HG02938 (cell line): ENCODE results near the gene USP53.
A peak's percentile ranks its signal among the peaks of the same experiment; 100 is the strongest.
"Not testable (repeated sequence)": the region's sequence is repeated elsewhere in the genome, so short reads cannot be mapped to it uniquely, and the experiment has no call there.

Experiments
- ATAC-seq: cut with Tn5 transposase; IDR thresholded peaks from one replicate; pipeline ENCODE4 v1.9.1; 2021; ENCODE audit warnings: mild to moderate bottlenecking, moderate library complexity; ENCODE audit not compliant: unreplicated experiment

Gene USP53

DNA sequence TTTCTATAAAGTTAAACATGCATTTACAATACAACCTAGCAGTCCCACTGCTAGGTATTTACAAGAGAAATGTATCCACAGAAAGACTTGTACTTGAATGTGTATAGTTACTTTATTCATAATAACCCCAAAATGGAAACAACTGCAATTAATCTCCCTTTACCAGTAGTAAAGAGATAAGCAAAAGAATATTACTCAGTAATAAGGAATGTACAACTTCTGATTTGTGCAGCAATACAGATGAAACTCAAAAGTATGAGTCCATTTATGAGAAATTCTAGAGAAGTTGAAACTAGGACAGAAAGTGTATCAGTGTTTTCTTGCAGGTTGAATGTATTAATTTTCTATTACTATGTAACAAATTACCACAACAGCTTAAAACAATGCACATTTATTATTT, 15.2 kb downstream of the USP53 start:
- no peak for ATAC-seq

DNA sequence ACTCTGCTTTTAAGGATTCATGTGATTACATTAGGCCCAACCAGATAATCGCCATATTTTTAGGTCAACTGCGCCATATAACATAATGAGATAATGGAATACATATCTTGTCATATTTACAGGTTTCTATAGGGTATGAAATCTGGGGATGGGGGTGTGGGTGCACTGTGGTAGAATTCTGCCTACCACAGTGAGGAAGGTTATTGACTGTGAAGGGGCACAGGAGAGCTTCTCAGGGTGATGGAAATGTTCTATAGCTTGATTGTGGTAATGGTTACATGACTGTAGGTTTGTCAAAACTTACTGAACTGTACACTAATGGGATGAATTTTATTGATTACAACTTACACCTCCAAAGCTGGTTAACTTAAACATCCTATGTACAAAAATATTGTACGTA, 15.9 kb downstream of the USP53 start:
- no peak for ATAC-seq

DNA sequence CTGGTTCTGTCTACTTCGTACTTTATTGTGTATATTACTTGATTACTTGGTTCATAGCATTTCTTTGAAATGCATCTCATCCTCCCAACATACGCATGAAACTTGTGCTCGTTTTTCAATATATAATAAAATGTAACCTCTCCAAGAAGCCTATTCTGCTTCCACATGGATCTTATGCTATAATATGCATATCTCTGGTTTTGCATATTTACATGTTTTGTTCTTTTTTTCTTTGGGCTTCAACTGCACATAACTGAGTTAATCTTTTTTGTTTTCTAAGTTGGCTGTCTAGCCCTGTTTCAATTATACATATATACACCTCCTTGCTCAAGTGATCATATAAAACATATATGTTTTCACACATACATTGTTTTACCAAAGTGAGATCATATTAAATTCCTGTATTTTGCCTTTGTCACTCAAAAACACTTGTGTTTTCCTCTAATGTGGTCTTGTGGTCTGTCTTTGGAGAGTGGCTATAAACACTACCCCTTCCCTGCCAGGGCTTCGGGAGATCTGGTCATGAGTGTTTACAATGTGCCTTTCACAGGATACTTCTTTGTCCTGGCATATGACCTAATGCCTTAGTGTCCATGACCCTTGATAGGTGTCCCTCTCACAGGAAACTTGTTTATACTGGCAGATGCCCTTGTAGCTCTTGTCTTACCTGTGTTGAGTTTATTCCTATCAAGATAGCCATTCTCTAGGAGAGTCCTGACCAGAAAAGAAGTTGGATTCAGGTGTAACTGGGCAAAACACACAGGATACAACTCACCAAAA, 17.6 kb downstream of the USP53 start:
- no peak for ATAC-seq

DNA sequence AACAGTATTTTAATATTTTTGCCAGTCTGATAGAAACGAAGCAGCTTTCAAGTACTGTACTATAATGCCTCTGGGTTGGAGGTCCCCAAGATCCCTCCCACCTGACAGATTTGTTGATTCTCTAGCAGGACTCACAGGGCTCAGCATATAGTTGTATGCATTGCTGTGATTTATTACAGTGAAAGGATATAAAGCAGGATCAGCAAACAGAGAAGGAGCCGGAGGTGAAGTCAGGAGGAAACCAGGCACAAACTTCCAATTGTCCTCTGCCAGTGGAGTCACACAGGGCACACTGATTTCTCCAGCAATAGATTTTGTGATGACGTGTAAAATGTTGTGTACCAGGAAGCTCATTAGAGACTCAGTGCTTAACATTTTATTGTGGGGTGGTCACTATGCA, 19.0 kb downstream of the USP53 start:
- no peak for ATAC-seq

DNA sequence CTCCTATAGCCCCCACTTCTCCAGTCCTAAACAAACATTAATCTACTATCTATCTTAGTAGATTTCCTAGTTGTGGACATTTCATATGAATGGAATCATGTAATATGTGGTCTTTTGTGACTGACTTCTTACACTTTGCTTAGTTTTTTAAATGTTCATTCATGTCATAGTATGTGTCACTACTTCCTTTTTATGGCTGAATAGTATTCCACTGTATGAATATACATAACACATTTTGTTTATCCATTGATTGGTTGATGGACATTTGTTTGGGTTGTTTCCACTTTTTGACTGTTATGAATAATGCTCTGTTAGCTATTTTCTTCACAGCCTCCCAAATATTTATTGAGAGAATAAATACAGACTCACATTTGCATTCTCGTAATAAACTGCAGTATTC, 19.8 kb downstream of the USP53 start:
- ATAC-seq = no peak

DNA sequence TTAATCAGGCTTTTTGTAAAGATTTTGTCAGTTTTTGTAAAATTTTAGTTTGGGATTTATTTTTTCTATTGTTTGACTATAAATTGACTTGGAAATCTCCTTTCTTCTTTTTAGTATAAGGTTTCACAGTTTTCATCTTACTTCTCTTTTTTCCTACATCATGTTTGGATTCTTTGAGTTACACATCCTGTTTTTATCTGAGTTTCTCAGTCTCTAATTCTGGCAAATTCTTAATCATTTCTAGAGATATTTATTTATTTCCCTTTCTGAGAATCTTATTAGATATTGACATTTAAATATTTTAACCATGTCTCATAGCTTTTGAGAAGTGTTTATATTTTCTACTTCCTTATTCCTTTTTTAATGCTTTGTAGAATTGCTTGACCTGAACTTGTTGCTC, 20.7 kb downstream of the USP53 start:
- ATAC-seq = no peak

DNA sequence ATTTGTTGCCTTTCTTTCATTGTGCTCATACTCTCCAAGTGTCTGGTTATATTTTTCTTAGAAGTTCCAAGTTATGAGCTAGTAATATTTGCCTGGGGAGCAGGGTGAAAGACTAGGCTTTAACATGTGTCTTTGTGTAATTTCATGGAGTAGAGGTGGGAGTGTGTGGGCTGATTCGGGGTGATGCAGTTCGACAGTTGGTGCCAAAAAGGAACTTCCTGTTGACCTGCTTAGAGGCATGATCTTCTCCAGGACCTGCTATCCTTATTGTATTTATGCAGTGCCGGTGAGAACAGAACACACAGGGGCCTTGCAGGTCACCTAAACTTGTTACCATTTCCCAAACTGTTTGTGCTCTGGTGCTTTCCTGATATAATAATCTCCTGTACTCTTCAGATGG, 21.2 kb downstream of the USP53 start:
- ATAC-seq = no peak

DNA sequence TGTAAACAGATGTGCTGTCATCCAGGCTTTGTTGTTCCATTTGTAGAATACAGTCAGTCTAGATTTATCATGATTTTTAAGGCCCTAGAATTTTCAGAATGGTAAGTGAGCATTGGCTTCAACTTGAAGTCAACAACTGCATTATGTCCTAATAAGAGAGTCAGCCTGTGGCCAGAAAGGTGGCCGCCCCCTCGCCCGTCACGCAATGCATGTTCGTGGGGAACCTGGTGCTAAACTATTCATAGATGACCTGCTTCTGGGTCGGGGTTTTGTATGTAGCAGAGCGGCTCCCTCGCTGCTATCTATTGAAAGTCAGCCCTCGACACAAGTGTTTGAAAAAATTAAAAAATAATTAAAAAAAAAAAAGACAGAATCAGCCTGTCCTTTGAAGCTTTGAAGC, 24.7 kb downstream of the USP53 start:
- ATAC-seq = no peak

DNA sequence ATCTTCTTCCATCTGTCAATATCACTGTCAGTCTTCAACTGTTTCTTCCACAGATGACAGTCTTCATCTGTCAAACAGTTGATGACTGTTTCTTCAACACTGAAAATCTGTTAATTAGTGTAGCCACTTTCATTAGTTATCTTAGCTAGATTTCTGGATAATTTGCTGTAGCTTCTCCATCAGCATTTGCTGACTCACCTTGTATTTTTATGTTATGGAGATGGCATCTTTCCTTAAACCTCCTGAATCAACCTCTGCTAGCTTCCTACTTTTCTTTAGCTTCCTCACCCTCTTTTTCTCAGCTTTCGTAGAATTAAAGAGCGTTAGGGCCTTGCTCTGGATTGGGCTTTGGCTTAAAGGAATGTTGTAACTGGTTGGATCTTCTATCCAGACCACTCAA, 25.1 kb downstream of the USP53 start:
- ATAC-seq = no peak

DNA sequence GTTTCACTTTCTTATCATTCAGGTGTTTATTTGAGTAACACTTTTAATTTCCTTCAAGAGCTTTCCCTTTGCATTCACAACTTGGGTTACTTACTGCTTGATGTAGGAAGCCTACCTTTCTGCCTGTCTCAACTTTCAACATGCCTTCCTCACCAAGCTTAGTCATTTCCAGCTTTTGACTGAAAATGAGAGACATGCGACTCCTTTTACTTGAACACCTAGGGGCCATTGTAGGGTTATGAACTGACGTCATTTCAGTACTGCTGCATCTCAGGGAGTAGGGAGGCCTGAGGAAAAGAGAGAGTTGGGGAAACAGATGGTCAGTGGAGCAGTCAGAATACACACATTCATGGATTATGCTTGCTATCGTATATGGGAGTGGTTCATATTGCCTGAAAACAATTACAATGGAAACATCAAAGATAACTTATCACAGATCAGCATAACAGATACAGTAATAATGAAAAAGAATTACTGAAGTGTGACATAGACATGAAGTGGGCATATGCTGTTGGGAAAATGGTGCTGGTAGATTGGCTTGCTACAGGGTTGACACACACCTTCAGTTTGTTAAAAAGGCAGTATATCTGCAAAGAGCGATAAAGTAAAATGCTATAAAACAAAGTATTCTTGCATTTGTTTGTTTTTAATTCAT, 25.7 kb downstream of the USP53 start:
- peak; percentile 99 for ATAC-seq

DNA sequence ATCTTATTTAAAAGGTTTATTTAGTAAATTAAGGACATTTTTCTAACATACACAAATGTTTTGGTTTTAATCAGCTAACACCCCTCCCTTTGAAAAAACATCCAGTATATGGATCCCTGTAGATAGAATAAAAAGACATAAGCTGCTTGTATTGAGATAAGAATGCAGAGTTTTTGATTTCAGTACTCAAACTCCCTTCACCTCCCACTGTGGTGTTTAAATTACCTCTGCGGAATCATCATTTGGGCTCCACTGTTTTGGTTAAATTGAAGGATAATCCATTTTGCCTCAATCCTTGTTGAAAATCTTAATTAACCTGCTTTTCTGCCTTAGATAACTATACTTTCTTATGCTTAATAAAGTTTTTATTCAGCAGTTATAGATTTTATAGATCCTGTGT, 27.6 kb downstream of the USP53 start:
- no peak for ATAC-seq

DNA sequence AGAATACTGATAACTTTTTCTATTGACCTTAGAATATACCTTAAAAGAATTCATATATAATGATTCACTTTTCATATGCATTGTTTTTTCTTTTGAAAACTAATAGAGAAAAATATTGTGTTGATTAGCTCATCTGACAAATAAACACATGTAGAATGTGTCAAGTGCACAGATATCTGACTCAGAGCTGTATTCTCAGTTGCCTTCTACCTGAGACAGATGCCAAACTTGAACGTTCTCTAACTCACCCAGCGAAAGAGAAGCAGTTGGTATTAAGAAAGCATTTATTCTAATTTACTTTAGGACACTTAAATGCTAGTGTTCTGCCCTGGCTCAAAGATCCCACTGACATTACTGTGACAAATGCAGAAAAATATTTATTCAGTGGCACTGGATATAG, 28.1 kb downstream of the USP53 start:
- ATAC-seq = no peak

DNA sequence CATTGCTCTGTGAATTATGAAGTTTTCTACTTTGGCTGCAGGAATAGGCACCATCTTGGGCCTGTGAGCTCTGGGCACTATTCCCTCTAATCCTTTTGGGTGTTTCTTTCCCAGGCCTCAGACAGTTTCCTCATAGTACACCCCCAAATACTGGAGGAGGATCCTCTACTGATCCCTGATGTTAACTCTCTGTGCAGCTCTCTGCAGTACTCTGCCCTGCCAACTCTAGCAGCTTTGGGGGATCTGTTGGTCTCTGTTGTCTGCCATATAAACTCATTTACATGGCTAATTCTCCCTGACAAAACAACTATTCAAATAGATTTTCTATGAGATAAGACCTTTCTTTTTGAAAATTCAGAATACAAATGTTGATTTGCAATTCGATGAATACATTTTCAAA, 29.9 kb downstream of the USP53 start:
- ATAC-seq = no peak

DNA sequence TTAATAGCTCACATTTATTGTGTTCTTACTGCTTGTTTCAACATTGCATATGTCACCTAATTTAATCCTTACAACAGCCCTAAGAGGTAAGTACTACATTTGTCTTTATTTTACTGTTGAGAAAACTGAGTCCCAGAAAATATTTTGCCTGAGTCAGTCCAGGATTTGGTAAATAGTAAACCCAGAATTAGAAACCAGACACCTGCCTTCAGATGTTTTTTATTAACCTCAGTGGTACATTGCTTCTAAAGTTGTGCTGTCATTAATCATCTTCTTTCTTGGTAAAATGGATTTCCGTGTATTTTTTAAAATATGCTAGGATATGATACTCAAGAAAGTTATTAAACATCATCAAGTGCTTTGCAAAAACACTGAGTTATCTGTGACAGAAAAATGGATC, 31.4 kb downstream of the USP53 start:
- ATAC-seq = no peak

DNA sequence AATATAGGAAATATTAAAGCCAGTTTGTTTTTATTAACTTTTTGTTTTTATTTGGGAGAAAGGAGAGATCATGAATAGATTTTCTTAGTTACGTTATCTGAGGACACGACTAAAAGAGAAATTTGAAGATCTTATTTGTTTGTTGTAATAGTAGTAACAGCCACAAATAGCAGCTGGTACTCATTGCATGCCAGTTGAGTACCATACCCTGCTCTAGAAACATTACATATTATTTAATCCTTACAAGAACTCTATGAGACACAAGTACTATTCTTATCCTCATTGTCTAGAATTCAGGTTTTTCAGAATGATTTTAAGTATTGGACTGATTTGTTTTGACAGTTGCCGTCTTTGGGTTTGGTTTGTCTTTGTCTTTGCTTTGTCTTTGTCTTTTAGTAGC, 31.8 kb downstream of the USP53 start:
- ATAC-seq = no peak

DNA sequence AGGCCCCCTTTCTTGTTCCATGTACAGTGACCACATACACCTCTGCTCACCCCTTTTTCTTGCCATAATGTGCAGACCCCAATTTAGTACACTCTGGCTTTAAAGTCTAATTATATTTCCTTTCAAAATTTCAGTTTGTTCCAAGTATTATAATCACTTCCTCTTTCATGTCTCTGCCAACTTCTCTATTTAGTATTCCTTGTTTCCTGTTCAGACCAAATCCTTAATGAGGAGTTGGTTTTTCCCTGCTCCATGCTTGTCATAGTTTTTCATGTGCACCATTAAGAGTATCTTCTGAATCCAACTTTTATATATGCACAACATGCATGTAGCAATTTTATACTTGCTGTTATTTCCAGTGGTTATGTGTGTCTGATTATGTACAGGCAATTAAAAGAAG, 32.3 kb downstream of the USP53 start:
- ATAC-seq = no peak

DNA sequence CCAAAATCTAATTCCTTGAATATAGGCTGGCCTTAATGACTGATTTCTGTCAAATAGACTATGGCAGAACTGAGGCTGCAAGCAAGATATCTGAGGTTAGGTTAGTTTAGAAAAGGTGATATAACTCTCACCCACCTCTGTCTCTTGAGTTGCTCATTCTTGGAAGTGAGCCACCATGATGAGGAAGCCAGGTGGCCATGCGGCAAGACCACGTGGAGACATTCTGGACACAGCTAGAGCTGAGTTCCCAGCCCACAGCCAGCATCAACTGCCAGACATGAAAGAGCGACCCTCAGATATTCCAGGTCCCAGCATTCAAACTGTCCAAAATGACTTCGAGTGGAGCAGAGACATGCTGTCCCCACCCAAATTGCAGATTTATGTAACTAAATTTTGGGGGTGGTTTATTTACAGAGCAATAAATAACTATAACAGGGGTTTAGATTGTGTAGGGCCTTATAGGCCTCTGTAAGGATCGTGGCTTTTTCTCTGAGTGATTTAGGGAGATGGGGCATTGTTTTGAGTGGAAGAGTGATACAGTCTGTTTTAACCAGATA, 33.7 kb downstream of the USP53 start:
- no peak for ATAC-seq

DNA sequence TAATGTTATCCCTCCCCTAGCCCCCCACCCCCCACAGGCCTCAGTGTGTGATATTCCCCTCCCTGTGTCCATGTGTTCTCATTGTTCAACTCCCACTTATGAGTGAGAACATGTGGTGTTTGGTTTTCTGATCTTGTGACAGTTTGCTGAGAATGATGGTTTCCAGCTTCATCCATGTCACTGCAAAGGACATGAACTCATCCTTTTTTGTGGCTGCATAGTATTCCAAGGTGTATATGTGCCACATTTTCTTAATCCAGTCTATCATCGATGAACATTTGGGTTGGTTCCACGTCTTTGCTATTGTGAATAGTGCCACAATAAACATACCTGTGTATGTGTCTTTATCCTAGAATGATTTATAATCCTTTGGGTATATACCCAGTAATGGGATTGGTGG, 38.5 kb downstream of the USP53 start:
- not testable (repeated sequence) for ATAC-seq

DNA sequence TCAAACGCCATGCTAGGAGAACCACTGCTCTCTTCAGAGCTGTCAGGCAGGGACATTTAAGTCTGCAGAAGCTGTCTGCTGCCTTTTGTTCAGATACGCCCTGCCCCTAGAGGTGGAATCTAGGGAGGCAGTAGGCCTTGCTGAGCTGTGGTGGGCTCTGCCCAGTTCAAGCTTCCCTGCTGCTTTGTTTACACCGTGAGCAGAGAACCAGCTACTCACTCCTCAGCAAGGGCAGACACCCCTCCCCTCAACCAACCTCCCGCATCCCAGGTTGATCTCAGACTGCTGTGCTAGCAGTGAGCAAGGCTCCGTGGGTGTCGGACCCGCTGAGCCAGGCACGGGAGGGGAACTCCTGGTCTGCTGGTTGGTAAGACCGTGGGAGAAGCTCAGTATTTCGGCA, 42.7 kb downstream of the USP53 start:
- ATAC-seq = not testable (repeated sequence)

DNA sequence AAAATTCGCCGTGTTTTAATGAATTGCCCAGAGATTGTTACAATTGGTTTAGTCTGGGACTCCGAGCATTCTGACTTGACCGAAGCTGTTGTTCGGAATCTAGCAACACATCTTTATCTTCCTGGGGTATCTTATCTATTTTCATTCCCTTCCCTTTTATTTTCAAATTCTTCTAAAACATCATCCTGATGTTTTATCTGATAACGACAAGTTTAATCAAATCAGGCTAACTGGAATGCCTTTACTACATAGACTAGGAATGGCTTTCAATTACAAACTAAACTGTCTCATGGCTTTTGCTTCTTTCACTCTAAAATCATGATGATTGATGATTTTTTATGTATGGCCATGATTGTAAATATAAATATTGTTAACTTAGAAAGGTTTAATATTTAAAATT, 48.0 kb downstream of the USP53 start:
- no peak for ATAC-seq

DNA sequence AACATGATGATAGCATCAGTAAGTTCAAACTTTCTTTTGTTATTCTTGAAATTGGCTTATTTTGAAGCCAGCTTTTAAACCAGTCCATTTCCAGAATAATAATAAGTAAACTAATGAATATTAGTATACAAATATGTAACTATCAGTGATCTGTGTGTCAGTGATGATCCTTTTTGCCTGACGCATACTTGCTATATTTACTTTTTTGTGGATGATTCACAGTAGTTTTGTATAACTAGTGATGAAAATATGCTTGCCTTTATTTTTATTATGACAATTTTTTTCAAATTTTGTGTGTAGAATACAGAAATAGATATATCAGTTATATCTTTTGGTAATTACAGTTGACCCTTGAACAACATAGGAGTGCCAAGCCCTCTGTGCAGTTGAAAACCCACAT, 49.5 kb downstream of the USP53 start:
- ATAC-seq = no peak

DNA sequence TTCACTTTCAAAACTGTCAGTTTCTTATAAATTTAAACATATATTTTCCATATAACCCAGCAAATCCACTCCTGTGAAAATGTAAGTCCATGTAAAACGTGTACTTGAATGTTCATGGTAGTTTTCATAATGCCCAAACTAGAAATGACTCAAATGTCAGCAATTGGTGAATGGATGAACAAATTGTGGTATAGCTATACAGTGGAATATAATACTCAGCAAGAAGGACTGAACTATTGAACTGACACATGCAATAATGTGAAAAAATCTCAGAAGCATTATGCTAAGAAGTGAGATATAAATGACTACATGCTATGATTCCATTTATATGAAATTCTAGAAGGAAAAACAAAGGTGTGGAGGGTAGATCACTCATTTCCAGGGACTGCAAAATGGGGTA, 52.2 kb downstream of the USP53 start:
- ATAC-seq = no peak

DNA sequence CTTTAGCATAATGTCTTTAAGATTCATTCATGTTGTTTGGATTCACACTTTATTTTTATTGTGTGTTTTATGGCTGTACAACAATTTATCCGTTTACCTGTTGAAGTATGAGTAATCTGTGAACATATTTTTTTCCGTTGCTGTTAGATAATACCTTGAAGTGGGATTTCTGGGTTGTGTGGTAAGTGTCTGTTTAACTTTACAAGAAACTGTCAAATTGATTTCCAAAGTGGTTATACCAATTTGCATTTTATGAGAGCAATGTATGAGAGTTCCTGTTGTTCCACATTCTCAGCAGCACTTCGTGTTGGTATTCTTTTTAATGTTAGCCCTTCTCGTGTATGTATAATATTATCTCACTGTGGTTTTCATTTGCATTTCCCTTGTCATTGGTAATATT, 53.6 kb downstream of the USP53 start:
- no peak for ATAC-seq
